GM18511 (cell line): ENCODE results near the gene CA6.
A peak's percentile ranks its signal among the peaks of the same experiment; 100 is the strongest.
"Not testable (repeated sequence)": the region's sequence is repeated elsewhere in the genome, so short reads cannot be mapped to it uniquely, and the experiment has no call there.

Experiments used
- ATAC-seq: cut with Tn5 transposase; IDR thresholded peaks from one replicate; pipeline ENCODE4 v1.9.1; 2021; ENCODE audit warnings: mild to moderate bottlenecking, moderate library complexity; ENCODE audit not compliant: unreplicated experiment

The CA6 gene

DNA sequence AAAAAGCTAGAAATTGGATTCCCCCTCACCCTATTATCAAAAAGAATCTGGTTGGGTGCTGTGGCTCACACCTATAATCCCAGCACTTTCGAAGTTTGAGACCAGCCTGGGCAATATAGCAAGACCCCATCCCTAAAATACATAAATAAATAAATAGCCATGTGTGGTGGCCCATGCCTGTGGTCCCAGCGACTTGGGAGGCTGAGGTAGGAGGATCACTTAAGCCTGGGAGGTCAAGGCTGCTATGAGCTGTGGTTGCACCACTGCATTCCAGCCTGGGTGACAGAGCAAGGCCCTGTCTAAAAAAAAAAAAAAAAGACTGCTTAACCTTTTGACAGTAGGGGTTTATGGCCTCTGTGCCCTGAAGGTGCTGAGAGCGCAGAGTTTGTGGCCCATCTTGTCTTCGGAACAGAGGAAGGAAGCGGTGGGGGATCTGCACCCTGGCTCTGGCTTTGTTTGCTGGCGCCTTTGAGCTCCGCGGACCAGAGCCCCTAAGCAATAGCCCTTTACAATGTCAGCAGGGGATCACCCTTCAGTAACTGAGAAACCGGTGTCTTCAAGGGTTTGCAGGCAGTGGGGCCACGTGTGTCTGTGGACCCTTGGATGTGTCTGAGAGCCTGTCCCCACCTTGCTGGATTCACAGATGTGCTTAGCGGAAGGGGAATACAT, 58.5 kb downstream of the CA6 start:
- no peak for ATAC-seq

DNA sequence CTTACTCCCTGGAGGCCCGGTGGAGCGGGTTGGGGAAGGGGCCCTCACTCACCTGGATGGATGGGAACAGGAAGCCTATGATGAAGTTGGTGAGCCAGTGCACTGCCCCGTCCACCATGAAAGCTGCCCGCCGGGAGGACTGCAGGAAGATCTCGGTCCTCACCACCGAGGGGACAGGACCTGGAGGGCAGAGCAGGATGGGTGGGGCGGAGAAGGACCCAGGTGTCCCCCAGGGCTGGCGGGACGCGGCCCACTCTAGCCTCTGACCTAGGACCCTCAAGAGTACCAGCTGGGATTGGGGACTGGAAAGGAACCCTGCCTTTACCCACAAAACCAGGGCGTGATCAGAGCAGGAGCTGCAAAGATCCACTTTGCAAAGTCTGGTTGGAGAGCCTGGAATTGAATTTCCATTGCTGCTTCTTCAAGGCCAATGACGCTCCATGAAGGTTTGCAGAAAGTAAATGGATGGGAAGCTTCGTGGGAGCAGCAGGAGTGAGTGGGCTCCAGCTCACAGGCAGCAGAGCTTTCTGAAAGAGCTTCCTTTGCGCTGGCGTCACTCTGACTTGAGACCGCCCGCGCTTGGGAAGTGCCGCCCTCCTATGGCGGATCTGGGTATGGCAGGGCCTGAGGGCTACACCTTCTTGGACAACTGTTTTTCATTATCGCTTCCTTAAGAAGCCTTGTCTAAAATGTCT, 59.2 kb downstream of the CA6 start:
- no peak for ATAC-seq

DNA sequence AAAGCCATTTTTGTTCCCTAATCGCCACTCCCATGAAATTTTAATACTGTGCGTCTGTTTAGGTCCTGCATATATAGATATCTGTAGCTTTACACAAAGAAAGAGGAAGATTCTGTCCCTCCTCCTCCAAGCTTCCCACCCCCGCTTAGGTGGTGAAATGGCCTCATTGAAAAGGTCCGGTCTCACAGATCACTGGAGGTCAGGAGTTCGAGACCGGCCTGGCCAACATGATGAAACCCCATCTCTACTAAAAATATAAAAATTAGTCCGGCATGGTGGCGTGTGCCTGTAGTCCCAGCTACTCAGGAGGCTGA, 59.7 kb downstream of the CA6 start:
- ATAC-seq: no peak

DNA sequence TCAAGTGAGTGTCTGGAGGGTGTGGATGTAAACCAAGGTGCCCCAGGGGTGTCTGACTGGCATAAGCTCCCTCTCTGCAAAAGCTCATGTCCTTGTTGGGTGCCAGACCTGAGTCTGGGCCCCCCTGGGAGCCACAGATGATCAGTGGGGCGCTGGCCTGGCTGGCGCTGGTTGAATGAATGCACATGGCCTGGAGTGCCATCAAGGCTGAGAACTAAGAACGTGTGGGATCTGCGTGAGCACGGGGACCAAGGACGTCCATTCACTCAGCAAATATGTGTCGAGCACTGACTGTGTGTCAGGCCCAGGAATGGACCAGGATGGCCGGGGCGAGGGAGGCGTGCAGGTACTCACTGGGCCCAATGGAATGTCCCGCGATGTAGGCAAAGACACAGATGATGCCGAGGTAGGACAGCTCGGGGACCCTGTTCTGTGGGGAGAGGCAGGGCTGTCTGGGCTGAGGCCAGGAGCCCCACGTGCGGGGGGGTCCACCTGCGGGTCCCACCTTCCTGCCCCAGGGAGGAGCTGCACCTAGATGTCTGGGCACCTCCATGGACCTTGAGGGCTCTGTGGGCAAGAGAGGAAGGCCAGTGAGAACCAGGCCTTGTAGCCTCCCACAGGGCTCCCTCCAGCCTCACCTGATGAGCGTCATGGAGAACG, 61.4 kb downstream of the CA6 start:
- no peak for ATAC-seq

DNA sequence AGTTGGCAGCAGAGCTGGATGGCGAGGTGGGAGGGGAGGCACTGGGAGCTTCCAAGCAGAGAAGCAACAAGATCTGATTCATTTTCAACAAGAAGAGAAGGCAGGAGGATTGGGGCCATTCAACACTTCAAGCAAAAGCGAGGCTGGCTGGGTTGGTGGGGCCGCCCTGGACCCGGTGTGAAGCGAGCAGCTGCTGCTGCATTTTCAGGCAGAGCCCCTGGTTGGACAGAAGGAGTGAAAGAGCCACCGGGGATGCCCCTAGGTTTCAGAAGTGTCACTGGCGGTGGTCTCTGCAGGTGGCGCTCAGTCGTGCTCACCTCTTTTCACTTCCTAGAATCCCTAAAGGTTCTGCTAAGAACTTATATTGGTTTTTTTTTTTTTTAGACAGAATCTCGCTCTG, 62.6 kb downstream of the CA6 start:
- ATAC-seq: peak; percentile 64

DNA sequence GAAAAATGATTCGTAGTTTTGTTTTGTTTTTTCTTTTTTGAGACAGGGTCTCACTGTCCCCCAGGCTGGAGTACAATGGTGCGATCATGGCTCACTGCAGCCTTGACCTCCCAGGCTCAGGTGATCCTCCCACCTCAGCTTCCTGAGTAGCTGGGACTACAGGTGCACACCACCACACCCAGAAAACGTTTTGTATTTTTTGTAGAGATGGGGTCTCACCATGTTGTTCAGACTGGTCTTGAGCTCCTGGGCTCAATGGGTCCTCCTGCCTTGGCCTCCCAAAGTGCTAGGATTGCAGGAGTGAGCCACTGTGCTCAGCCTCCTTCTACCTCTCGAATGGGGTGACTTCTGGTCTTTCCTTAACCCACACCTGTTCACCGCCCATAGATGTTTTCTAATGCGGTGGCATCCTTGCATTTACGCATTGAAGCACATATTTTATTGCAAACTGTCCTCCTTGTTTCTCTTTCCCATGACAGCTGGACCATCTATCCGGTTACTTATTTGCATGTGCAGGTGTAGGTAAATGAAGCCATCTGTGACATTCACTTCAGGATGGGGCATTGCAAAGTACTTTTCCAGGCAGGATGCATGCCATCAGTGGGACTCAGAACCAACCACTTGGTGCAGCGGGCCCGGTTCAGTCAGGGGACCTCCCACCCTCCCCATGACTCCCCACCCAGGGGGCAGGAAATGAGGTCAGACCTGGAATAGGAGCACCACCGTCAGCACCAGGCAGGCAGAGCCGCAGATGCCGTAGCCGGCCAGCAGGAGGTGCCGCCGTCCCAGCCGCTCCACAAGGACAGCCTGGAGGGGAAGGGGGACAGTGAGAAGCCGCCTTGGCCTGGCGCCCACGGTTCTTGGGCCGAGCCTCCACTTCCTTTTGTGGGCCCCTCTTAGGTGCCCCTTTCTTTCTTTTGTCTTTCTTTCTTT, 64.0 kb downstream of the CA6 start:
- no peak for ATAC-seq

DNA sequence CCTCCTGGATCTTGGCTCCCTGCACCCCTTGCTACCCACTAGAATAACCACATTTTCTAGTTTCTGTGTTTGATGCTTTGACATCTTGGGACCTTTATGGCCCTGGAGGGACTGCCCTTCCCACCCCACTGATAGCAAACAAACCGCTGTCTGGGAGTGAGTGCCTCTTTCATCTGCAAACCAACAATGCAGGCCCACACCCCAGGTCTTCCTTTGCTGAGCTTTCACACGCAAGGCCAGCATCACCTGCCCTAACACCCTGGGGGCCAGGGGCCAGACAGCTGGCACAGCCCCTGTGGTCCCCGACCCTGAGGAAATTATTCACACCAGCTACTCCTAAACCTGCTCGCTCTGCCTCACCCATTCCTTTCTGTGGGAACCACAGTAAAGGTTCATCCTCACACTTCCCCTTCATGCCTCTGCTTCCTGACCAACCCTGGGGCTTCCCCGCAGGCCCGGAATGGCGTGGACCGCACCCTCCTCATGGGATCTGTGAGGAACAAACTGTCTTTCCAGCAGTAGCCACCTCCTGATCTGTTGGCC, 65.2 kb downstream of the CA6 start:
- no peak for ATAC-seq

DNA sequence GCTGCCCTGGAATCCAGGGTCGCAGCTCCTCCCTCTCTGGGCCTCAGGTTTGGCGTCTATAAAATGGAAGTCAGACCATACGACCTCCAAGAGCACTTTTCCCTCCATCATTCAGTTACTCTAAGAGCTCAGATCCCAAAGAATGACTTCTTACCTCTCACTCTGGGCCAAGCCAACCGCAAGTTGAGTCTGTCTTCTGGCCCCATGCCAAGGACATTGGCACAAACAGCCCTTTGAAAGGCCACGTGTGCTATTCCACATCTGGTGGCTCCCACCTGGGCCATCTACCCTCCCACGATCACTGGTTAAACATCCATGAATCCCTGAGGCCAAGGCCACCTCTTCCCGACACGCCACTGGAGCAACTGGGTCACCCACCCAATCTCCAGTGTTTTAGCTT, 68.2 kb downstream of the CA6 start:
- no peak for ATAC-seq

DNA sequence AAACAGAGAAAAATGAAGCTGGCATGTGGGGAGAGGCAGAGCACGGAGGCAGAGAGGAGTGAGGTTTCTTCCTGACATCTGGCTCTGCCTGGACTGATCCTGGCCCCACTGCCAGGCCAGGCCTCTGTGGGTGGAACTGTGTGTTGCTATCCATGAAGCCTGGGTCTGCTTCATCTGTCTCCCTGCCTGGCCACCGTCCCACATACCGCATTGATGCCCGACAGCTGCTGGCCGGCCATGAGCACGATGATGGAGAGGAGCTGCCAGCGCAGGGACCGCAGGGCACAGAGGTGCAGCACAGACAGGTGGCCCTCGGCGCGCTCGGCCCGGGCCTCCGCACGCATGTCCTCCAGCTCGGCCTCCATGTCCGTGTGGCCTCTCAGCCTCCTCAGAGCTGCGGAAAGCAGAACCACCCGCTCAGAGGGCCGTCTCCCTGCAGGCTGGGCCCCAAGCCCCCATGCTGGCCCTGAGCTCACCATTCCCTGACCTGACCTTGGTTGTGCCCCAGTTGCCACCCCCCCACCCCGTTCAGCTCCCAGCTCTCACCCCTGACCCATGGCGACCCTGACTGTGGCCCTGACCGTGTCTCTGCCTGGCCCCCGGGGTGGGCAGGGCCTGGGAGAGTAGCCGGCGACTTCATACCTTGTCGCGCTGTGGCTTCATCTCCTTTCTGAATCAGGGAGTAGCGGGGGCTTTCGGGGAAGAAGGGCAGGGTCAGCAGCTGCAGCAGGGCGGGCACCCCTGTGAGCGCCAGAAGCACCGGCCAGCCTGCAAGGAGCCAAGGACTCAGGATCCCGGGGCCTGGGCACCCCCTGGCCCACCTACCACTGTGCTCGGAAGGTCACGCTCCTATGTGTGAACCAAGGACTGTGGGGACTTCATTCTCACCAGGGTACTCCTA, 69.1 kb downstream of the CA6 start:
- no peak for ATAC-seq

DNA sequence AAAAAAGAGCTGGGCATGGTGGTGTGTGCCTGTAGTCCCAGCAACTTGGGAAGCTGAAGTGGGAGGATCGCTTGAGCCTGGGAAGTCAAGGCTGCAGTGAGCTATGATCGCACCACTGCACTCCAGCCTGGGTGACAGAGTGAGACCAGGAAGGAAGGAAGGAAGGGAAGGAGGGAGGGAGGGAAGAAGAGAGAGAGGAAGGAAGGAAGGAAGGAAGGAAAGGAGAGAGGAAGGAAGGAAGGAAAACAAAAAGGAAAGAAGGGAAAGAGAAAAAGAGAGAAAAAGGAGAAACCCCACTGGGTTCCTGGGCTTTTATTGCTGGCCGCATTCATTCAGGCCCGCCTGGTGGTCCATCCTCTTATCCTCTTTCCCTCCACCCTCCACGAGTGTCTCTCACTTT, 70.8 kb downstream of the CA6 start:
- no peak for ATAC-seq

DNA sequence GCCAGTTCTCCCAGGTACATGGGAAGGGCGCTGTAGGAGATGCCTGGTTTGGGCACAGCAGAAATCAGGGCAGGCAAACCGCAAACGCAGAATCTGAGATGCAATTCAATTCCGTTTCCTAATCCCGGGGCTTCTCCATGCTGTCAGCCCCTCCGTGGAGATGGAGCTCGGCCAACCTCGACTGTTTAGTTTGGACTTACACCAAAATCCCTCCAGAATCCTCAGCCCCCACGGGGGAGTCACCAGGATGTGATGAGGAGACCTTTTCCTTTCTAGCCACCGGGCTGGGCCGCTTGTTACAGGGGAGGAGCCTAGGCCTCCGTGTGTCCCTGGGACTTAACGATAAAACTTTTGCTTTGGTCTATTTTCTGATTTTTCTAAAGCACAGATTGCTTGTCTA, 72.7 kb downstream of the CA6 start:
- no peak for ATAC-seq

DNA sequence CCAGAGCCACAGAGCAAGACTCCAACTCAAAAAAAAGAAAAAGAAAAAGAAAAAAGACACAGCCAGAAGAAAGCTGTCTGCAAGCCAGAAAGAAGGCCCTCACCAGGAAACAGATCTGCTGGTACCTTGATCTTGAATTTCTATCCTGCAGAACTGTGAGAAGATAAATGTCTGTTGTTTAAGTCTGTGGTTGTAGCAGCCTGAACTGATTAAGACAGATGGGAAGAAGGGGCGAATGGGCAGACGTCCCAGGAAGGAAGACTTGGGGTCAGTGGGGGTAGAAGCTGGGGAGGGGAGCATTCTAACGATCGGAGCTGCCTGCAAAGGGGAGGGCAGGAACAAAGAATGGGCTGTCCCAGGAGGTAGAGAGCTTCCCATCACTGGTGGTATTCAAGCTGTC, 74.2 kb downstream of the CA6 start:
- ATAC-seq: no peak

DNA sequence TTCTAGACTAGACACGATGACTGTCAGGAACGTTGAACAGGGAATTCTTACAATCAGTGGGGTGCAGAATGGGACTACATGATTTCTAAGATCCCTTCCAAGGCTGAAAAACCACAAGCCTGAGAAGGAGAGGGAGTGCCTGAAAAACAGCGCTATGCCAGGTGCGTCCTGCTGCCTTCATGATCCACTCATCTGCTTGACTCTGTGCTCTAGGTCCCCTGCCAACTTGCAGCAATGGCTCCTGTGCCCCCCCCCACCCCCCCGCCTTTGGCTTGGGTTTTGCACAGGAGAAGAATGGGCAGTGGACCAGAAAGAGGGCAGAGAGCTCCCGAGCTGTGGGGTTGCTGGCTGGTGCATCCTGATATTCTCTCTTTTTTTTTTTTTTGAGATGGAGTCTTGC, 74.6 kb downstream of the CA6 start:
- no peak for ATAC-seq

DNA sequence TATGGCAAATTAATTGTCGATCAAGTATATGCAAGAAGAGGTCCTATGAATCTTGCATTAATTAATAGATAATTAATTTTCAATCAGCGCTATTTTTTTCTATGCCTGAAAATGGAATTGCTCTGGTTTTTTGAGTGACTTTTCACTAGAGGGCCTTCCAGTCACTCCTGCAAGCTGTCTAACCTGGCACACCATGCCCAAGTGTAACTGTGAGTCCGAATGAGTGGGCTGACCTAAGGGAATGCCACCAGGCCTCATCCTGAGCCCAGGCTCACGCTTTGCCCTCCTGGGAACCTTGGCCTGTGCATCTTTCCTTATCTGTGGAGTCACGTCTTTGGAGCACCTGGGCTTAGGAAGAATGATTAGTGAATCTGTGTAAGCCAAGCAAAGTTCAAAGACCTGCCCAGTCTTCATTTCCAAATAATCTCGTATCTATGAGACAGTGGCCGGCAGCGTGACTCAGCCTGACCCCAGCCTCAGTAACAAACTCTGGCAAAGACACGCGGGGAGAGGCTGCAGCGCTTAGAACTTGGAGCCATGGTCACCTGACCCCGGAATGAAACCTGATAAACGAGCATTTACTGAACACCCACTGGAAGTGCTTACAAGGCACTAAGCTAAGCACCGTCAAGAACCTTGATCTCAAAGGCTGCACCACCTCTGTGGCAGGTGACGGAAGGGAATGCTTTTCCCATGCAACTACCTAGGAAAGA, 76.5 kb downstream of the CA6 start:
- not testable (repeated sequence) for ATAC-seq

DNA sequence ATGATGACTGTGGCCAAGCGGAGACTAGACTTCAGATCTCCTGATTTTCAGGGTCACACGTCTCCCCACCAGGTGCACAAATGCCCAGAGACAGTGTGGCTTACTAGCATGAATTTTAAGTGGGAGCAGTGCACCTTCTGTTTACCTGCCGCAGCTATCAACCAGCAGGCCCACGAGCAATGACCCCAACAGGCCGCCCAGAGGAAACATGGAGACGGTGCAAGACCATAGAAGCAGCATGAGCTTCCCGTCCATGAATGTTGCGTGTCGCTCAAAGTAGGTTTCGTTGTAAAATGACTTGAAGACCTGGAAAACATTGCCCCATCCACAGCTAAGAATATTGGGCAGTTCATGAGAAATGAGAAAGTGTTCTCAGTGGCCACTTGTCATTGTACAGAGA, 77.1 kb downstream of the CA6 start:
- no peak for ATAC-seq
